ENCODE measurements around the gene NUDT3. TPM values are rescaled to one million over a fixed set of nuclear protein-coding genes. Genes with fewer than 3 reads are reported as not detected.

The NUDT3 gene
- total and polyA plus RNA-seq, 4 donors: 3.2 to 20.2 (median 9.5) TPM

GRCh38 chr6:34437644-34437970 lies 45.1 kb upstream of the NUDT3 start:
- no peak for TF ChIP-seq HNF4A (conservative IDR thresholded peaks at IDR 0.05)
- TF ChIP-seq YY1 (IDR thresholded peaks at IDR 0.05): no peak
- no peak for TF ChIP-seq ZBTB33 (IDR thresholded peaks at IDR 0.05)
- TF ChIP-seq GABPA (IDR thresholded peaks at IDR 0.05 in 1 of 2, conservative IDR thresholded peaks at IDR 0.05 in 1 of 2): no peak
- no peak for TF ChIP-seq MAX (IDR thresholded peaks at IDR 0.05)
- no peak for TF ChIP-seq NR2F2 (IDR thresholded peaks at IDR 0.05)
- TF ChIP-seq HNF4G (IDR thresholded peaks at IDR 0.05): no peak
- TF ChIP-seq RXRA (IDR thresholded peaks at IDR 0.05): no peak
- TF ChIP-seq REST (IDR thresholded peaks at IDR 0.05): no peak
- 81% methylated on average over 1 of the region's 1 CpG for WGBS
- Histone ChIP-seq H3K9me3 (ENCODE audit: control insufficient read depth in 4 of 4, low read length in 3 of 4) (no peaks in the 10 kb centered on the region), H3K9ac (ENCODE audit: low read depth in 1 of 2, low read length in 2 of 2) (no peak overlapping the region), H3K4me1 (ENCODE audit: control insufficient read depth in 4 of 4, insufficient read depth in 4 of 4, low read length in 3 of 4) (no peaks in the 10 kb centered on the region), H3K27ac (ENCODE audit: low read depth in 1 of 2, low read length in 2 of 2) (no peak overlapping the region), H3K27me3 (ENCODE audit: control insufficient read depth in 4 of 4, insufficient read depth in 4 of 4, low read length in 3 of 4) (no peaks in the 10 kb centered on the region), H3K36me3 (ENCODE audit: control insufficient read depth in 4 of 4, insufficient read depth in 3 of 4, low read depth in 1 of 4, low read length in 3 of 4) (no peaks in the 10 kb centered on the region), H3K4me3 (ENCODE audit: low read depth in 1 of 3, low read length in 3 of 3) (no peak overlapping the region)
- DNase-seq (ENCODE audit: low spot score): no peak

- no peak for DNase-seq (ENCODE audit: low spot score)
- Histone ChIP-seq H3K4me1 (ENCODE audit: control insufficient read depth in 4 of 4, insufficient read depth in 4 of 4, low read length in 3 of 4) (no peaks in the 10 kb centered on the region), H3K4me3 (ENCODE audit: low read depth in 1 of 3, low read length in 3 of 3) (no peak overlapping the region), H3K9me3 (ENCODE audit: control insufficient read depth in 4 of 4, low read length in 3 of 4) (no peaks in the 10 kb centered on the region), H3K27me3 (ENCODE audit: control insufficient read depth in 4 of 4, insufficient read depth in 4 of 4, low read length in 3 of 4) (no peaks in the 10 kb centered on the region), H3K27ac (ENCODE audit: low read depth in 1 of 2, low read length in 2 of 2) (no peak overlapping the region), H3K9ac (ENCODE audit: low read depth in 1 of 2, low read length in 2 of 2) (no peak overlapping the region), H3K36me3 (ENCODE audit: control insufficient read depth in 4 of 4, insufficient read depth in 3 of 4, low read depth in 1 of 4, low read length in 3 of 4) (no peaks in the 10 kb centered on the region)
- WGBS: 91% methylated on average over 38 of the region's 38 CpGs
- TF ChIP-seq EGR1 (IDR thresholded peaks at IDR 0.05; ENCODE audit: low read depth in 2 of 2) (no peak), FOXA1 (IDR thresholded peaks at IDR 0.05) (no peak), JUND (IDR thresholded peaks at IDR 0.05) (no peak), NR2F2 (IDR thresholded peaks at IDR 0.05) (no peak), ATF3 (IDR thresholded peaks at IDR 0.05) (no peak), FOXA2 (IDR thresholded peaks at IDR 0.05) (no peak), CTCF (IDR thresholded peaks at IDR 0.05; ENCODE audit: low read depth, low read length, missing input control) (no peak), TAF1 (conservative IDR thresholded peaks at IDR 0.05) (no peak), REST (IDR thresholded peaks at IDR 0.05) (no peak), GABPA (IDR thresholded peaks at IDR 0.05 in 1 of 2, conservative IDR thresholded peaks at IDR 0.05 in 1 of 2) (no peak), RXRA (IDR thresholded peaks at IDR 0.05) (no peak), HNF4G (IDR thresholded peaks at IDR 0.05) (no peak), ZBTB33 (IDR thresholded peaks at IDR 0.05) (no peak)
Measured at GRCh38 chr6:34436803-34437643, 44.6 kb upstream of the NUDT3 start.
